NCI-H82 treated with DMSO at 0.1 percent for 48 hours (cell line): ENCODE measurements around the gene KRT2.
"Not testable (repeated sequence)": the region's sequence is repeated elsewhere in the genome, so short reads cannot be mapped to it uniquely, and the experiment has no call there.

Source experiments
- DNase-seq: peaks from one replicate; lab custom pipeline; 2025; ENCODE audit not compliant: unreplicated experiment; lab: John Stamatoyannopoulos, UW

Gene KRT2

DNA sequence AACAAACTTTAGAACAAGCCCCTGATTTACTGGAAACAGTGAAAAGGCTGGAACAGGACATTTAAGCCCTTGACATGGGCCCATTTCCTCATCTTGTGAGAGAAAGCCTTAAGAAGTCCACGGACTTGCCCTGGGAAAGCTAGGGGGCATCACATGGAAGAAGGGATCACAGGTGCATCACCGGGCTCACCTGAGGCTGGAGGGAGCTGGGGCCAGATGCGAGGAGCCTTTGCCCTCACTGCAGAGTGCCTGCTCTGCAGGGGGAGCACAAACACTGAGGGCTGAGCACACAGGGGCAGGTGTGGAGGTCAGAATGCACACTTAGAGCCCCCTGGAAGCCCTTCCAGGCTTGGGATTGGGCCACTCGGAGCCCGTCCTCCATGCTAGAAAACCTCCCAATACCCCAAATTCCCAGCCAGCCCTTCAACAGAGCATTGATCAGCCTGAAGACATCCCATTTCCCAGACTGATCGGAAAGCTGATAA lies 33.4 kb upstream of the KRT2 start:
- DNase-seq: no peak

DNA sequence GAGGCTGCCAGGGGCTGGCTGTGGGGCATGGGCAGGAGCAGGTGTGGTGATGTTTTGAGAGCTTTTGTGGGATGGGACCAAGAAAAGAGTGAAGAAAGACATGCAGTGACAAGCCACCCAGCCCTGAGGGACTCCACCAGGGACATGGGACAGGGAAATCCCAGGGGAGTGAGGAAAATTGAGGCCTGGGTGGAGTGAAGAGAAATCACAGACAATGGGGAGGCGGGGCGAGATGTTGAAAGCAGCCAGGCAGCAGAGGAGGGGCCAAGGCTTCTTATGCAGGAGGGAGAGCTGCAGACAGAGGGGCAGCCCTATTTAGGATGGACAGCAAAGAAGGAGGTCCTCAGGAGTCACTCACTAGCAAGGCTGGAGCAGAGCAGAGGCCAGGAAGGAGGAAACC lies 32.4 kb upstream of the KRT2 start:
- DNase-seq: no peak

DNA sequence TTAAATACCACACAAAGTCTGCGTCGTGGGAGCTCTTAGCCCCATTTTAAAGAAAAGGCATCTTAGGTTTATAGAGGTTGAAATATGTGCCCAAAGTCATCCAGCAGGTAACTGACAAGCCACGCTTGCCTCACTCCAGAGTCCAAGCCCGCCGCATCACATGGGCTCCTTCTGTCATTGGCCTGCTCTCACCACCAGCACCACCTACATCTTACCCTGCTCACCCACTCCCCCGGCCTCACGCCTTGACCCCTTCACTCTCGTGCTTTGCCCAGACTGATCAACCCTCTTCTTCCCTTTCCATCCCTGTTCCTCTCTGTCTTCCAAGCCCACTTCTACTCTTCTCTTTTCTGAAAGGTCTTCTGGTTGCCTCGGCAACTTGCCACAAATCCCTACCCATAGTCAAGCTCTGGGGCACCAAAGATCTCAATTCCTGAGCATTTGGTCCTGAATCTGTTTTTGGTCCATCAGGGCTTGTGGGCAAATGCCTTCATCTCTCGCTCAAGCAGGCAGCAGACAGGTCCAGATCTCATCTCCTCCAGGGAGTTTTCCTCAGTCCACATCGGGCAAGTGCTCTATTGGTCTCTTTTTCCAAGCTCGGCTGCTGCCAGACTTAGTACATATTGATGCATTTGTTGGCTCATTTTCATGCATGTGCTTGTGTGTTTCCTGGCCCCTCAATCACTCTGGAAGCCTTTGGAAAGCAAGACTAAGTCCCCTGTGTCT lies 31.7 kb upstream of the KRT2 start:
- no peak for DNase-seq

DNA sequence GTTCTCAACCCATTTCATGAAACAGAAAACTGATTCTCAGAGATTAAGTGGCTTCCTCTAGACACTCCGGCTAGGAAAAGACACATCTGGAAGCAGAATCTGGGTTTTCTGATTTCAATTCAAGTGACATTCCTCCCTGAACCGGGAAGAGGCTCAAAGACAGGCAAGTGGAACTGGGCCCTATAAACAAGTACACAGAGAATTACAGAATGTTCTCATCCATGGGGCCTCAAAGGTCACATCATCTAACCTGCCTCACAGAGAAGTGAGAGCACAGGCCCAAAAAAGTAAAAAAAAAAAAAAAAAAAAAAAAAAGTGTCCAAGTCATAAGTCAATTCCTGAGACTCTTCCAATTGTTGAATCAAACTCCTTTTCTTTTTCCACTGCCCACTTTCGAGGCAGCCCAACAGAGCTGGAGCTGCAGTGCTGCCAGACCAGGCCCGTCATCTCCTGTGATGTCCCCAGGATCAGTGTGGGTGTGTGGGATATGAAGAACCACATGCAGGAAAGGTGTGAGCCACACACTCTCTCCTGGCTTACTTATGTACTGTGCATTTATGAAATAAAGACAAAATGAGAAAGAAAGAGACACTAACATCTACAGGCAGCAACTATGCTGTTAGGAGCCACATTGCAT lies 31.0 kb upstream of the KRT2 start:
- DNase-seq: no peak

DNA sequence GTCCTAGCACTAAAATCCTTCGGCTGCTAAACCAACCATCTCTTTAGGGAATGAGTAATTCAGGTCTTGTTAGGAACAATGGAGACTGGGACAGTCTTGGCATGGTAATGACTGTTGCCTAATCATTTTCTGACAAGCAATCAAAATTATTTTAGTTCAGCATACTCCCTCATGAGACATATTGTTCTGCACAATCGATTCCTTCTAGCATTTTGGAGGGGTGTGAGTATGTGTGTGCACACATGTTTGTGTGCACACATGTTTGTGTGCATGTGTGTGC lies 30.3 kb upstream of the KRT2 start:
- DNase-seq: no peak

DNA sequence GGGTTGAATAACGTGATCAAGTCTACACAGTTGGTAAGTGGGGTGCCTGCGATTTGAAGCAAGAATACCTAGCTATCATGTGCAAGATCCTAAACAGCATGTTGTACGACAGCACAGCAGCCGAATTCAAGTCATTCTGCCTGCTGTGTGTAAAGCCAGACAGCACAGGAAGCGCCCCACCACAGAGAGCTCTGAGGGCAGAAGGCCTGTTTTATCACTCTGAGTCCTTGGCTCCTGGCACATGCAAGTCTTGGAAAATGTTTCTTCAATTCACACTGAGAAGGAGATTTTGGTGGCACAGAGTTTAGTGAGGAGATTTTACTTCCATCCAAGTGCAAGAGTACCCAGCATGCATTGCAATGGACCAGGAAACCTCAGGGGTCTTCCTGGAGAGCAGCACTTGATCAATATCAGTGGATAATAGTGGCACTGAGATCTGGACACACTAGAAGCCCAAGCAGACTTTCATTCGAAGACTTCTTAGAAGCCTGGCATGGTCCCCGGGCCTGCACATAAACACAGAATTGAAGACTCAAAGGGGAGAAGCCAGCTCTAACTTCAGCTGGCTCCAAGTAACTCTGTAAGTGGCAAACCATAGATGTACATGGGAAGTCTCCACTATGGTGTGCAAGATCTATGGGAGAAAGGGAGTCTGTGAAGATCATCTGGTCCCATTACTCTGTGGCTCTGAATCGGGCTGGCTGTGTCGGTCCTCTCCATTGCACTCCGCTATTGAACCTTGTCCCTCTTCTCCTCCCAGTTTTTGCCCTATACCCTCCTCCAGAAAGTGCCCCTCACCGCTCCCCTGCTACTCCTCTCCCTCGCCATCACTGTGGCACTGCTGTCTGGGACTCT lies 29.7 kb upstream of the KRT2 start:
- no peak for DNase-seq

DNA sequence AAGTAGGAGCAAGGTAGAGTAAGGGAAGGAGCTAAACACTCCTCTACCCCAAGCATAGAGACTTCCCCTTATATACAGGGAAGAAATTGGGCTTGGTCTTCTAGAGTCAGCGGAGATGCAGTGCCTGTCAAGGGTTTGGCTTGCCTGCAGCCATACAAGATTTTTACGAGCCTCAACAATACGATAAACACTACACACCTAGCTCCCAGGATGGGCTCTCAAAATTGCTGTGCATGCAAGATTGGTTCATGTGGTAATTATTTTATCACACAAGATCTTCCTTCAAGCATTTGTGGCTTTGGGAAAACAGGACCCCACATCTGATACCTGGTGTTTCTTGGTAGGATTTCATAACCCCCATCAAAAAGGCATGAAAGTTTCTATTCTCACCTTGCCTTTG lies 28.4 kb upstream of the KRT2 start, which contains the start of gene KRT1:
KRT1 (minus strand) TSS at position 45 of the 400 bp plus-strand sequence. CDS start 59 bp downstream, outside the sequence.
- no peak for DNase-seq

DNA sequence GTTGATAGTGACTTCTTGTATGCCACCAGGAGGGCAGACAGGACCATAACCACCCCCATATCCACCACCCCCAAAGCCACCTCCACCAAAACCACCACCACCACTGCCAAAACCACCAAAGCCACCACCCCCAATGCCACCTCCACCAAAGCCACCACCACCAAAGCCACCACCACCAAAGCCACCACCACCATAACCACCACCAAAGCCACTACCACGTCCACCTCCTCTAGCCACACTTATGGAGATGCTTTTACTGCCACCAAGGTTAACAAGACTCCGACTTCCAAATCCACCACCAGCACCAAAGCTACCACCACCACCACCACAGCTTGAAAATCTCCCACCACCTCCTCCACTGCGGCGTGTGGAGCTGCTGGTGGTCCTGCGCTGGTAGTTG lies 27.9 kb upstream of the KRT2 start:
- DNase-seq: no peak

DNA sequence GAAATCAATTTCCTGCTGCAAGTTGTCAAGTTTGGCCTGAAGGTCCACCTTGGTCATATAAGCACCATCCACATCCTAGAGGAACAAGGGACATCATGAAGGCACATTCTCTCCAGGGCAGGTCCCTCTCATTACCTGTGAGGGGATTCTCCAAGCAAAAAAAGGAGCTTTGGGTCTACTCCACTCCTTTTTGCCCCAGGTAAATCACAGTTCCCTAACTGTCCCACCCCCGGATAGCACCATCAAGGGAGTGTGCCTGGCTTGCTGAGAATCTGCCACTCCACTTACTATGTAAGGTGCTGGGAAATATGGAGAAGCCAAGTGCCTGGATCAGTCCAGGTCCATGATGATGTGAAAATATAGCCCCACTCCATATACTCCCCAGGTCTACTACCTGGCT lies 25.7 kb upstream of the KRT2 start:
- DNase-seq: no peak

DNA sequence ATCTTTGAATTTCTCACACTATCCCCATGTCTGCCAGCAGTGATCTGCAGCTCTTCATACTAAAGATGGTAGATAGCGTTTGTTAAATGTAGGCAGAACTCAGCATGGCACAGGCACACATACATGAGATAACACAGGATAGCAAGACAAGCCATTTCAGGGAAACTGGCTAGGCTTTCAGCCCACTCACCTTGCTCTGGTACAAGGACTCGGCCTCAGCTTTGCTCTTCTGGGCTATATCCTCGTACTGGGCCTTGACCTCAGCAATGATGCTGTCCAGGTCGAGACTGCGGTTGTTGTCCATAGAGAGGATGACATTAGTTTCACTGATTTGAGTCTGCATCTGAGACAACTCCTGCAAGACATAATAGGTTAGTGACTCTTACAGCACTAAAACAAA lies 25.1 kb upstream of the KRT2 start:
- no peak for DNase-seq

DNA sequence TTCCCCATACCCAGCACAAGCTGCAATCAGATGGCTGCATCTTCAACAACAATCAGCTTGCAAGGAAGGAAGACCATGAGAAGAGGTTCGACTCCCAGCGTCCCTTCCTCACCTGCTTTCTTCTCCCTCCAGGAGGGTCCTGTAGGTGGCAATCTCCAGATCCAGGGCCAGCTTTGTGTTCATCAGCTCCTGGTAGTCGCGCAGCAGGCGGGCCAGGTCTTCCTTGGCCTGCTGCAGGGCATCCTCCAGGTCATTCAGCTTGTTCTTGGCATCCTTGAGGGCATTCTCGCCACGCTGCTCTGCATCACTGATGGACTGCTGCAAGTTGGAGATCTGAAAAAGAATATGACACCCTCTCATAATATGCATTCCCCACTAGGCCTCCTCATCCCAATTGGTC lies 24.2 kb upstream of the KRT2 start:
- DNase-seq: no peak

DNA sequence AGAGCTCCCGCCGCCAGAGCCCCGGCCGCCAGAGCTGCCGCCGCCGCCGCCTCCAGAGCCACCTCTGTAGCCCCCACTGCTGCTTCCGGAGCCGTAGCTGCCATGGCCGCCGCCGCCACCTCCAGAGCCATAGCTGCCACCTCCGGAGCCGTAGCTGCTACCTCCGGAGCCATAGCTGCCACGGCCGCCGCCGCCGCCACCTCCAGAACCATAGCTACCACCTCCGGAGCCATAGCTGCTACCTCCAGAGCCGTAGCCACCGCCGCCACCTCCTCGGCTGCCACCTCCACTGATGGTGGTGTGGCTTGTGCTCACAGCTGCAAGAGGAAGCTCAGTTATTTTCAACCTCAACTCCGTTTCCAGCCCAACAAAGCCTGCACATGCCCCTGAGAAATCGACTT lies 23.3 kb upstream of the KRT2 start:
- DNase-seq: no peak

DNA sequence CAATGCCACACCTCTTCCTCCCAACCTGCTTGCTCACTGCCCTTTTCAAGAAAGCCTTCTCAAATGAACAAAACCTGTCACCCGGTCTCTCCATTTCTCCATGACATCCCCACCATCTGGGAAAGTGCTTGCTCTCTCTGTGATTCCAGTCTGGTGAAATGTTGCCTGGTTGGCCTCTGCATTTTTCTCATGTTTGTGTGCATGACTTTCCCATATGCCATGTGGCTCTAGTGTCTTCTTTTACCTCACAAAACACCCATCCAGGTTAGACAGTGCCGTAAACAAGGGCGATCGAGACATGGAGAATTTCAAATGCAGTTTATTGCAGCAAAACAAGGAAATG lies 22.4 kb upstream of the KRT2 start:
- DNase-seq: no peak

DNA sequence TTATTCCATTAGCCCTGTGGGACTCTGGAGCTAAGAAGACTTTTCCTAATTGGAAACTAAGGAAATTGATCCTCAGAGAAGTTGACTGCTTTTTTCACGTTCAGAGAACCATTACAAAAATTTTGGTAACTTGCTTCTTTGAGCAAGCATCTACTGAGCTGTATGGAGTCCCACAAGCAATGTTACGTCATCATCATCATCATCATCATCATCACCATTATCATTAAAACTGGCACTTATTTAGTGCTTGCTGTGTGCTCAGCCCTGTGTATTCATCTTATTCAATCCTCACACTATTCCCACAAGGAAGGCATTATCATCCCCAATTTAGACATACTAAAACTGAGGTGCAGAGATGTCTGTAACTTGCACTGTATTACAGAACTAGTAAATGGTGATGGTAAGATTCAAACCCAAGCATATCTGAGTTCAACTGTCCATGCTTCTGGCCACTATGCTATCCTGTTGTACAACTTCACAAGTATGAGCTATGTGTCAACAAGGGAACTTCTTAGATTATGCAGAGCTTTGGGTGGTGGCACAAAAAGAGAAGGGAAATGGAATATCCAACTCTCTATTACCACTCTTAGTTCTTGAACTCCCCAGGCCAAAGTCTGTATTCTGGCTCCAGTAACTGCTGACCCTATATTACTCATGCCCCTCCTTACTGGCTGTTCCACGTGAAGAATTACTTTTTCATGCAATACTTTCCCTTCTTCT lies 21.9 kb upstream of the KRT2 start:
- no peak for DNase-seq

DNA sequence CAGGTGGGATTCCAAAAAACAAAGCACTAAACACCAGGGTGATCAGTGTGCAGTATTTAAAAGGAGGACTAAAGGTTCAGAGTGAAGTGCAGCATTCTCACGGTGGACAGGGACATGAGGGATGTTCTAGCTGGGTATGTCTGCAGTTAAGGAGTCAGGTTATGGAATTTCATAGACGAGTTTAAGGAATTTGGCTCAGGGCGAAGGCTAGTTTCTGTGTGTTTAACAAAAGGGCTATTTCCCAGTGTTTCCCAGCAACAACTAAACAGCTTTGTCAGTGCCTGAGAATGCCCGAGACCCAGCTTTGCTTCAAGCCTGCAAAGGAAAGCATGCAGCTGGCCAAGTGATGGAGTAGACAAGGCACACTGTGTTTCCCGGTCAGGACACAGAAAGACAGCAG lies 21.2 kb upstream of the KRT2 start:
- DNase-seq: no peak

DNA sequence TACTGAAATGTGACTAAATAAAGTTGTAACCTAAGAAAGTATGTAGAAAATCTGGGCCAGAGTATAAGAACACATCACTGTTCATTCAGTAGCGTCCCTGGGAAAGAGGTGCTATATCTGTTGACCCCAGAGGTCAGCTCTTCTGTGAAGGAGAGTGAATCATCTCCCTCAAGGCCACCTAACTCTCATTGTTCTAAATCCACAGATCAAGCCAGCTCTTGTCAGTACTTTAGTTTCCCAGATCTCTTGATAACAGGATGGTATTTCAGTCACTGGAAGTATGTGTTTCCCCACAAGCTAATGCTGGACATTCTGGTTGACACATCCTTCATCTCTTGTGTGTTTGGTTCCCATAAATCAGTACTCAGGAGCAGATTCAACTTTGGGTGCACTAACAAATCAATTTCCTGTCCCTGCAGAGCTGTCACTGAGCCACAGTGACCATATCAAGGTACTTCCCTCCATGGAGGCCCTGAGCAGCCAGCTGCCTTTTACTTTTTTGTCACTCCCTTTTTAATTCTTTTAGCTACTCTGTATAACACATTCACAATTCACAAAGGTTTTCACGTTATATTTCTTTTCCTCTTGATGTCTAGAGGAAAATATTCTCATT lies 20.4 kb upstream of the KRT2 start:
- DNase-seq: no peak

DNA sequence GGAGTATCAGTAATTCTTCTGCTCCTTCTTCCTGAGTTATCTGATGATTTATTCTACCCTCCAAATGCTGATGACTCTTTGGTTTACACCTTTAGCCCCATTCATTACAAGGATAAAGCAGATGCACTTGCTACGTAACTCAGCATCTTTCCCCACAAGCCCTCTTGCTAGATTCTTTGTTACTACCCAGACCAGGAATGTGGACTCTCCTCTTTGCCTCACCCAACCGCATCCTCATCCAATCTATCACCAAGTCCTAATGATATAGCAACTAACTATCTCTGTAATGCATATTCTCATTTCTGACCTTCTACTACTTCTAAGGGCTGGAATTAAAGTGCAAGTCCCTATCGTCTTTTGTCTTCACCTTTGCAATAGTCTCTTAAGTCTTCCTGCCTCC lies 18.9 kb upstream of the KRT2 start:
- DNase-seq: no peak

DNA sequence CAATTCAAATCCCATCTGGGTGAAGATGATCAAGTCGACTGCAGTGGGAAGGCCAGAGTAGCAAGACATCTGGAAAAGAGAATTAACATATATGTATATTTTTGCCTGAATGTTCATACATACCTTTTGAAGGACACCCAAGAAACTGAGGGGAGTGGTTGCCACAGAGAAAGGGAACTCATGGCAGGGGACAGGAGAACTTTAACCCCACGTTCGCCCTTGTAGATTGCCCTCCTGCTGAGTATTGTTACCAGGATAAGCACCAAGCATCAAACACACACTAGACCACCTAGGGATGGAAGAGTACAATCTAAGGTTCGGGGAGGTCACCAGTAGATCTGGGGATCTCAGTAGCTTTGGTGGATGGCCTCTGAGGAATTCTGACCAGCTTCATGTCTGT lies 18.5 kb upstream of the KRT2 start:
- DNase-seq: no peak

DNA sequence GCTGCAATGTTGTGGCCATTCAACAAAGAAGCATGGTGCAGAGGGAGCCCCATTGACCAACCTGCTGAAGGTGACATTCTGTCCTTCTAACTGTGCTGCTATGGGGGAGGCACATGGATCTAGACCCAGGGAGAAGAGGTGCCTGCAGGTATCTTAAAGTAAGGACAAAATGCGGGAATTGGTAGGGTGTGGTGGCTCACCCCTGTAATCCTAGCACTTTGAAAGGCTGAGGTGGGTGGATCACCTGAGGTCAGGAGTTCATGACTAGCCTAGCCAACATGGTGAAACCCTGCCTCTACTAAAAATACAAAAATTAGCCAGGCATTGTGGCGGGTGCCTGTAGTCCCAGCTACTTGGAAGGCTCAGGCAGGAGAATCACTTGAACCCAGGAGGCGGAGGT lies 17.9 kb upstream of the KRT2 start:
- DNase-seq: not testable (repeated sequence)

DNA sequence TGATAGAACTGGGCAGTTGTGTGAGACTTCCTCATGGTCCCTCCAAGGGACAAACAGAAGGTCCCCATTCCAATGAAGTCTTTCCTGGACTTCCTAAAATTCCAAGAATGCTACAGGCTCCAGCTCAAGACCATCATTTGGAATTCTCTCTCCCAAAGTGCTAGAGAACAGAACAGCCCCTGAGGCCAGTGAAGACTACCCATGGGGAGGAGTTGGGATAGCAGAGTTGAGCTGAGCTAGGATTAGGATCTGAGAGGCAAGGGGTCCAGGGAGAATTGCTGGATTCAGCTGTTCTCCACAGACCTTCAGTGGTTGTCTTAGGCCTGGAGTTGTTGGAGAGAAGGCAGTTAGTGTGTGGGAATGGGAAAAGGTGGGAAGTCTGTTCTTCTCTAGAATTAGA lies 17.4 kb upstream of the KRT2 start:
- DNase-seq: no peak

DNA sequence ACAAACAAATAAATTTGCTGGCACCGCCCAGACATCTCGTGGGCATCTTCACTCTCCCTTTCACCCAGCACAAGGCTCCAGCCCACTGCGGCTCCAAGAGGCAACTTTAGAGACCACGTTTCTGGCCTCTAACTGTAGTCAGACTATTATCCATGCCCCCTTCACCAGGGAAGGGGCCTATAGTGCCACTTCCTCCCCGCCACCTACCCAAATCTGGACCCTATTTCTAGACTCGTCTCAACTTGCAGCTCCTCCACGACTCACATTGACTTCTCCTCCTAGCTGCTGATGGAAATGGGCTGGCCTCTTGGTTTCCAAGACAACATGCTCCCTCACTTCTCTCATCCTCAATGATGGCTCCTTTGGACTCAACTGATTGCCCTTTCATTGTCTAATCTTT lies 15.9 kb upstream of the KRT2 start:
- DNase-seq: no peak
